Neutrophil (primary cell): Measurements from ENCODE around the gene TST.

ENCODE experiments used
- H3K27ac ChIP-seq: fragments of 200-600 bp; sonication (generic); 2 replicates; pipeline ENCODE4 v1.5.1; 2016; ENCODE audit warnings: mild to moderate bottlenecking, moderate library complexity
- H3K27me3 ChIP-seq: fragments of 200-600 bp; sonication (generic); 2 replicates; pipeline ENCODE4 v1.6.0; 2016; ENCODE audit warnings: mild to moderate bottlenecking
- H3K36me3 ChIP-seq: fragments of 200-600 bp; sonication (generic); 2 replicates; pipeline ENCODE4 v1.5.1; 2017
- H3K4me1 ChIP-seq, 2 experiments: fragments of 200-600 bp in 1 of 2; sonication (generic) in 1 of 2; 1 replicate in 1 of 2; 2 replicates in 1 of 2; pipeline versions ENCODE4 v1.5.1 to v1.6.1; 2013 to 2016; ENCODE audit warnings: low read depth in 1 of 2, low read length in 1 of 2, mild to moderate bottlenecking in 1 of 2, moderate library complexity in 1 of 2; ENCODE audit not compliant: control insufficient read depth in 1 of 2, insufficient read depth in 1 of 2
- H3K4me3 ChIP-seq, 2 experiments: fragments of 200-600 bp in 1 of 2; sonication (generic) in 1 of 2; 1 replicate in 1 of 2; 2 replicates in 1 of 2; pipeline ENCODE4 v1.5.1; 2013 to 2016; ENCODE audit warnings: low read depth in 1 of 2, low read length in 1 of 2, mild to moderate bottlenecking in 1 of 2, moderate library complexity in 1 of 2
- H3K9me3 ChIP-seq: fragments of 200-600 bp; sonication (generic); 2 replicates; pipeline ENCODE4 v1.5.1; 2016
- CTCF ChIP-seq: fragments of 200-600 bp; sonication (generic); IDR thresholded peaks from 2 replicates; pipeline ENCODE4 v1.5.1; 2016; ENCODE audit warnings: antibody characterized with exemption

Gene TST

DNA sequence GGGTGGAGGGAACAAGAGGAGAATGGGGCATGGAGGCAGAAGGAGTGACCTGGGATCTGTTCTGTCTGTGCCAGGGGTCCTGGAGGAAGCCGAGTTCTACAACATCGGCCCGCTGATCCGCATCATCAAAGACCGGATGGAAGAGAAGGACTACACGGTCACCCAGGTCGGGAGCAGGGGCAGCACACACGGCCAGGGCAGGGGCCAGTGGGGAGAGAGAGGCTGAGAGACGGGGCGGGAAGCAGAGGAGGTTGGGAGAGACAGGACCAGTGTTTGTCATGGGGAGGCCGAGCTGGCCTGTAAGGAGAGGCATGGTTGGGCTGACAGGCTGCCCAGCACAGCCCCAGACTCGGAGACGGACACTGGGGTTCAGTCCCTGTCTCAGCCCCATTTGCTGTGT, 37.0 kb upstream of the TST start:
- H3K36me3 ChIP-seq: no peaks in the 10 kb centered on the region
- H3K4me3 ChIP-seq: no peak overlapping the region
- H3K4me1 ChIP-seq: peaks cover 3 to 9% of the 10 kb centered on the region in 2 experiments
- TF ChIP-seq CTCF: no peak
- no peak overlapping the region for H3K27ac ChIP-seq
- H3K9me3 ChIP-seq: no peaks in the 10 kb centered on the region
- H3K27me3 ChIP-seq: peaks cover 30% of the 10 kb centered on the region

GRCh38 chr22:37054600-37055365, 35.5 kb upstream of the TST start:
- no peak for TF ChIP-seq CTCF
- Histone ChIP-seq H3K36me3 (no peaks in the 10 kb centered on the region), H3K9me3 (no peaks in the 10 kb centered on the region), H3K27me3 (peaks cover 45% of the 10 kb centered on the region), H3K4me1 (peaks cover 12 to 19% of the 10 kb centered on the region in 2 experiments), H3K4me3 (no peak overlapping the region), H3K27ac (no peak overlapping the region)

DNA sequence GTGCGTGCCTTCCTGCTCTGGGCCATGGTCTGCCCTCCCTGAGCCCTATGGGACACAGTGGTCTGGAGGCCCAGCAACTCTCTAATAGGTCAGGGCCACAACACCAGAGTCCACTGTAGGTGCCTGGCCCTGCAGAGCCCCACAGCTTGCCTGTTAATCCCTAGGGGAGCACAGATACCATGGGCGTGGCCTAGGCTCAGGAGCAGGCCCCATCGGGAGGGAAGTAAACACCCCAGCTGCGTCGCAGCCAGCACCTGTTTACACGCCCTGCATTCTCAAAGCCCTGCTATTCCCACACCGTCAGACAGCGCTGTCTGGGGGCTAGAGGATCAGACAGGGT, 34.8 kb upstream of the TST start:
- TF ChIP-seq CTCF: no peak
- peaks cover 12 to 19% of the 10 kb centered on the region in 2 experiments for H3K4me1 ChIP-seq
- H3K36me3 ChIP-seq: no peaks in the 10 kb centered on the region
- H3K27ac ChIP-seq: no peak overlapping the region
- H3K9me3 ChIP-seq: no peaks in the 10 kb centered on the region
- H3K27me3 ChIP-seq: peaks cover 49% of the 10 kb centered on the region
- no peak overlapping the region for H3K4me3 ChIP-seq

DNA sequence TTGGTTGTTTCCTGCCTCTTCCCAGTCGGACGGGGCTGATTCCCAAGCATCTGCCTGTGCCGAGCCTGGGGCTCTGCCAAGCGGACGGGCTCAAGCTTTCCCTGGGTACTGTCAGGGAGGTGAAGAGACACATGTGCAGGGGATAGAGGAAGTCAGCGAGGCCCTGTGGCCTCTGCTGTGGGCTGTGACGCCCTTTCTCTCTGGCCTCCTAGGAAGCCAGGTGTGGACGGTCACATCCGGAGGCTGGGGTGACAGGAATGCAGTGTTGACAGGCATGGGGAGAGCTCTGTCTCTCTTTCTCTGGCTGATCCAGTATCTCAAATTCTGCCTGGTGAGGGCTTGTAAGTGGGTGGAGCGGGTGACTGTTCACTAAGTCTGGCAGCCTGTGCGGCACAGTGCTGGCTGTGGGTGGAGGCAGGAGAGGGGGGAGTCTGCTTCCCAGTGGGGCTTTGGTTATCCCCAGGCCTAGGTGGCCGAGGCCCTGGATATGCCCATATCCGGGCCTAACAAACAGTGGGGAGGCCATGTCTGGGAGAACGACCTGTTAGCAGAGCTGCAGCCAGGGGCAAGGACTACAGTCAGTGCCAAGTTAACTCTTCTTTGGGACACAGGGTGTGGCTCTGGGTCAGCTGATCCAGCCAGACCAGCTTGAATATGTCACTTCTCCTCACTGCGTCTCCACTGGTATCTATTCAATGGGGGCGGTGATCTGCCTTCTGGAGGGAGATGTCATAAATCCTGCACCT, 34.2 kb upstream of the TST start:
- no peak overlapping the region for H3K27ac ChIP-seq
- H3K27me3 ChIP-seq: peaks cover 49% of the 10 kb centered on the region
- TF ChIP-seq CTCF: no peak
- H3K9me3 ChIP-seq: no peaks in the 10 kb centered on the region
- H3K36me3 ChIP-seq: no peaks in the 10 kb centered on the region
- H3K4me3 ChIP-seq: no peak overlapping the region
- peaks cover 12 to 19% of the 10 kb centered on the region in 2 experiments for H3K4me1 ChIP-seq

- no peak overlapping the region for H3K27ac ChIP-seq
- no peaks in the 10 kb centered on the region for H3K36me3 ChIP-seq
- H3K4me3 ChIP-seq: no peak overlapping the region
- peaks cover 49% of the 10 kb centered on the region for H3K27me3 ChIP-seq
- no peaks in the 10 kb centered on the region for H3K9me3 ChIP-seq
- peaks cover 12 to 19% of the 10 kb centered on the region in 2 experiments for H3K4me1 ChIP-seq
- TF ChIP-seq CTCF: no peak
Observed at GRCh38 chr22:37052386-37053309, 33.4 kb upstream of the TST start.
